Peyer's patch (tissue), 4 donors: Measurements from ENCODE around the gene RHOD. TPM values are rescaled to one million over a fixed set of nuclear protein-coding genes. Genes with fewer than 3 reads are reported as not detected.

Source experiments
- DNase-seq, 3 donors: peaks; one replicate each; pipeline ENCODE4 v3.0.0-alpha.2; 2017 to 2019
- H3K27ac ChIP-seq, 4 donors: fragments of 200-600 bp; sonication (generic); one replicate each; pipeline ENCODE4 v1.5.1; 2016 to 2019
- H3K27me3 ChIP-seq, 2 donors: fragments of 200-600 bp; sonication (generic); one replicate each; pipeline ENCODE4 v1.5.1; 2019
- H3K36me3 ChIP-seq, 3 donors: fragments of 200-600 bp; sonication (generic); one replicate each; pipeline ENCODE4 v1.5.1; 2016 to 2019
- H3K4me1 ChIP-seq, 4 donors: fragments of 200-600 bp; sonication (generic); one replicate each; pipeline ENCODE4 v1.5.1; 2016 to 2019
- H3K4me3 ChIP-seq, 4 donors: fragments of 200-600 bp; sonication (generic); 1 replicate in 3 of 4; 2 replicates in 1 of 4; pipeline ENCODE4 v1.5.1; 2016 to 2019; ENCODE audit warnings: mild to moderate bottlenecking in 1 of 4
- H3K9me3 ChIP-seq, 4 donors: fragments of 200-600 bp; sonication (generic); one replicate each; pipeline ENCODE4 v1.5.1; 2016 to 2019; ENCODE audit warnings: mild to moderate bottlenecking in 1 of 4
- CTCF ChIP-seq, 6 experiments: fragments of 450-650 bp in 4 of 6; fragments of 200-600 bp in 2 of 6; sonication (generic) in 1 of 6; IDR thresholded peaks; one replicate each; pipeline ENCODE4 v1.5.1; 2017 to 2019; ENCODE audit warnings: antibody characterized with exemption in 6 of 6, mild to moderate bottlenecking in 3 of 6, moderate library complexity in 1 of 6
- POLR2A ChIP-seq, 2 donors: fragments of 450-650 bp; IDR thresholded peaks; one replicate each; pipeline ENCODE4 v1.5.1; 2017; ENCODE audit warnings: antibody characterized with exemption in 2 of 2, mild to moderate bottlenecking in 2 of 2, moderate library complexity in 2 of 2
- total RNA-seq, 4 donors: library from RNA; depleted of rRNA; stranded (reverse); fragments of >200 nt; gene quantifications; one replicate each; pipeline ENCODE4 v1.1.0, GENCODE V29; 2016

Gene RHOD
- total RNA-seq, 4 donors from 2014 or later = 9.9 to 26.3 (median 21.2) TPM

- no peak for DNase-seq
Observed at GRCh38 chr11:67033661-67034166, 22.9 kb upstream of the RHOD start.

GRCh38 chr11:67034350-67034749 lies 22.3 kb upstream of the RHOD start:
- Histone ChIP-seq H3K4me3 (no peak overlapping the region), H3K4me1 (peaks cover 0 to 9% (median 0%) of the 10 kb centered on the region in 4 donors), H3K27me3 (no peaks in the 10 kb centered on the region), H3K36me3 (no peaks in the 10 kb centered on the region), H3K27ac (no peak overlapping the region), H3K9me3 (no peaks in the 10 kb centered on the region)
- TF ChIP-seq POLR2A (IDR thresholded peaks at IDR 0.05) (no peak), CTCF (IDR thresholded peaks at IDR 0.05) (no peak)
- DNase-seq = no peak

More at GRCh38 chr11:67033661-67034166, 22.9 kb upstream of the RHOD start:
- H3K4me3 ChIP-seq = no peak overlapping the region
- peaks cover 0 to 9% (median 0%) of the 10 kb centered on the region in 4 donors for H3K4me1 ChIP-seq
- H3K9me3 ChIP-seq = no peaks in the 10 kb centered on the region
- H3K36me3 ChIP-seq = no peaks in the 10 kb centered on the region
- H3K27ac ChIP-seq = no peak overlapping the region
- no peaks in the 10 kb centered on the region for H3K27me3 ChIP-seq
- TF ChIP-seq CTCF (IDR thresholded peaks at IDR 0.05) (no peak), POLR2A (IDR thresholded peaks at IDR 0.05) (no peak)

GRCh38 chr11:67040147-67040546 lies 16.5 kb upstream of the RHOD start:
- Histone ChIP-seq H3K9me3 (no peaks in the 10 kb centered on the region), H3K4me3 (no peak overlapping the region), H3K4me1 (no peaks in the 10 kb centered on the region), H3K36me3 (no peaks in the 10 kb centered on the region), H3K27me3 (no peaks in the 10 kb centered on the region), H3K27ac (no peak overlapping the region)
- DNase-seq = no peak
- no peak for TF ChIP-seq POLR2A (IDR thresholded peaks at IDR 0.05)
- TF ChIP-seq CTCF (IDR thresholded peaks at IDR 0.05) = no peak

GRCh38 chr11:67041602-67042001 lies 15.0 kb upstream of the RHOD start:
- Histone ChIP-seq H3K27ac (no peak overlapping the region), H3K4me3 (no peak overlapping the region), H3K27me3 (no peaks in the 10 kb centered on the region), H3K4me1 (no peaks in the 10 kb centered on the region), H3K36me3 (no peaks in the 10 kb centered on the region), H3K9me3 (no peaks in the 10 kb centered on the region)
- no peak for DNase-seq
- TF ChIP-seq POLR2A (IDR thresholded peaks at IDR 0.05) = no peak
- TF ChIP-seq CTCF (IDR thresholded peaks at IDR 0.05) = no peak

GRCh38 chr11:67043572-67044349 lies 12.9 kb upstream of the RHOD start:
- H3K9me3 ChIP-seq = no peaks in the 10 kb centered on the region

More at GRCh38 chr11:67043572-67044349, 12.9 kb upstream of the RHOD start:
- no peak for DNase-seq
- Histone ChIP-seq H3K4me3 (no peak overlapping the region), H3K4me1 (no peaks in the 10 kb centered on the region), H3K27ac (no peak overlapping the region), H3K27me3 (no peaks in the 10 kb centered on the region), H3K36me3 (no peaks in the 10 kb centered on the region)
- no peak for TF ChIP-seq POLR2A (IDR thresholded peaks at IDR 0.05)
- no peak for TF ChIP-seq CTCF (IDR thresholded peaks at IDR 0.05)
